Spleen (tissue), 7 donors: ENCODE data around the gene SERINC1.

Experiments used
- CTCF ChIP-seq, 11 experiments: fragments of 200-600 bp in 7 of 11; fragments of 450-650 bp in 4 of 11; sonication (generic) in 4 of 11; IDR thresholded peaks in 8 of 11; conservative IDR thresholded peaks in 3 of 11; 1 replicate in 7 of 11; 2 replicates in 4 of 11; pipeline versions ENCODE4 v1.4.0 to v1.8.0; 2016 to 2021; ENCODE audit warnings: antibody characterized with exemption in 11 of 11, inconsistent platforms in 4 of 11, mild to moderate bottlenecking in 1 of 11
- POLR2A ChIP-seq, 3 donors: fragments of 450-650 bp; IDR thresholded peaks; one replicate each; pipeline ENCODE4 v1.5.1; 2017; ENCODE audit warnings: antibody characterized with exemption in 3 of 3, mild to moderate bottlenecking in 1 of 3
- POLR2AphosphoS5 ChIP-seq, 3 donors: sonication (generic); formaldehyde crosslinking; IDR thresholded peaks; one replicate each; pipeline ENCODE4 v1.5.1; 2017; ENCODE audit warnings: antibody characterized with exemption in 3 of 3
- donor health status: DM: no; HTN: no; CAD: no; lungs with moderate emphysema.
- donor health status: DM: no; HTN: no; CAD: no.
- donor health status: DM: no; HTN: no; CAD: no.

GRCh38 chr6:122399348-122400120 is 72.1 kb downstream of the SERINC1 start, which contains the start of gene HSF2:
- TF ChIP-seq POLR2AphosphoS5 (IDR thresholded peaks at IDR 0.05) (peak; percentile 67 to 84 (median 84)), CTCF (IDR thresholded peaks at IDR 0.05 in 8 of 11, conservative IDR thresholded peaks at IDR 0.05 in 3 of 11) (peak in 8 of 11 experiments; percentile 22 to 67 (median 50)), POLR2A (IDR thresholded peaks at IDR 0.05) (no peak)
